Muscle of back (tissue), 11 donors: ENCODE measurements around the gene PHOX2A. TPM values are rescaled to one million over a fixed set of nuclear protein-coding genes. Genes with fewer than 3 reads are reported as not detected.

Source experiments
- DNase-seq, 3 donors: peaks; one replicate each; pipeline versions ENCODE4 v3.0.0 to v3.0.0-alpha.2; 2013
- polyA plus RNA-seq, 10 donors: library from polyadenylated mRNA; unstranded; fragments of 120-200 nt; gene quantifications; one replicate each; pipeline ENCODE4 v1.2.1, GENCODE V29; 2013; ENCODE audit not compliant: insufficient read length in 10 of 10

The PHOX2A gene
- polyA plus RNA-seq, 10 donors = not detected

DNA sequence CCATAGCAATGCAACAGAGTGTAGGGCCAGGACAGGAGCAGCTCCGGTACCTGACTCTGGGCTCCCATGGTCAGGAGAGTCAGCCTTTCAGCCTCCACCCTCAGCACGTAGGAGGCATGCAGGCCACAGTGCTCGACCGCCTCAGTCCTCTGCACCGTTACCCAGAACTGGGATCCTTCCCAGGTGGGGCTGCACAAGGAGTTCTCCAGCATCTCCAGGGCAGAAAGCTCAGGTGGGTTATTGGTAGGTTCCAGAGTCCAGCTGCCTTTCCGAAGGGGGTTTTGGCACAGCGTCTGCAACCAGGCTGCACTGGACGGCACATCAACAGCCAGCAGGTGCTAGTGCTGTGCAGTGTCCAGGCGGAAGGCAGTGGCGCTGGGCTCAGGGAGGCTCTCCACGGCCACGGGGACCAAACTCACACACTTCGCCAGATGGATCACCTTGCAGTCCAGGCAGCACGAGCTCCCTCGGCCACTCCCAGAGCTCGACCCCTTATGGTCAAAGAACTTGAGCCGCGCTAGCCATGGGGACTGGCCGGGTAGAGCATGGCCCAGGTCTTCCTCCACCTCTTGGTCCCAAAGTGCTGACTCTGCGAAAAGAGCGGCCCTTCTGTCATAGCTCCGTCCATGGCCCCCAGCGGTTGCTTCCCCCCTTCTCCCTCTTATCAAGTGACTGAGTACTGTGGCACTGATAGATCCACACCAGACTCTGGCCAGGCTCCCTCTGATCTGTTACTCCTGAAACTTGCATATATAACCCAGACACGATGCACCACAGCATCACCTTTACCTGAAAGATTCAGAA, 6.9 kb upstream of the PHOX2A start:
- no peak for DNase-seq

DNA sequence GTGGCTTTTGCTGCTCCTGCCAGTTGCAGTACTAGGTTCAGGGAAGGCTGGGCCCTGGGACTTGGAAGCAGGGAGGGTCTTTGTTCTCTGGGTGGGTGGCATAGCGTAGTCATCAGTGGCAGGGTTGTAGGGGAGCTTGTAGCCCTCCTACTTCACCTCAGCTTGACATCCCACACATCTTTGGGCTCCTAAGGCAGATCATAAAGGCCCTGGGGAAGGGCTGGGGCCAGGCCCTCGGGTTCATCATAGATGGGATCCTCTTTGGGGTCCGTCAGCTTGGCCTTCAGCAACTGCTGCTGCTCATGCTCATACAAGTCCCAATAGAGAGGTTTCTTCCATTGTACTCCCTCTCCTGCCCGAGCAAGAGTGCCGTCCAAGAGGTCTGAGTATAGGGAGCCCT, 6.0 kb upstream of the PHOX2A start:
- DNase-seq = no peak

DNA sequence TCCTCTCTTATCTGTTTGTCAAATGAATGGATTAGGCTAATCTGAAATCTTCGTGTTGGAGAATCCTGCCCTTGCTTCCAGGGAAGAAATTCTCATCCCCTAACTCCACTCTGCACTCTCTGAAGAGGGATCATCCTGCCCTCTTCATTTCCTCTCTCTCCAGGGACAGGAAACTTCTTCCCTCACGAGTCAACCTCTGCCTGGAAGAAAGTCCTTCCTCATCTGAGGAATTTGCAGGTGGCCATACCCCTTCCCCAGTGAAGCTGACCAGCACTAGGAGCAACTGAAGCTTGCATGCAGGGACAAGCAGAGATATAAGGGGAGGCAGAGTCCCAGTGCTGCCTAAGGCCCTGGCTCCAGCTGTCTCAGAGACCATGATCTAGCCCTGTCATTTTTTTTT, 3.6 kb upstream of the PHOX2A start:
- DNase-seq = no peak

DNA sequence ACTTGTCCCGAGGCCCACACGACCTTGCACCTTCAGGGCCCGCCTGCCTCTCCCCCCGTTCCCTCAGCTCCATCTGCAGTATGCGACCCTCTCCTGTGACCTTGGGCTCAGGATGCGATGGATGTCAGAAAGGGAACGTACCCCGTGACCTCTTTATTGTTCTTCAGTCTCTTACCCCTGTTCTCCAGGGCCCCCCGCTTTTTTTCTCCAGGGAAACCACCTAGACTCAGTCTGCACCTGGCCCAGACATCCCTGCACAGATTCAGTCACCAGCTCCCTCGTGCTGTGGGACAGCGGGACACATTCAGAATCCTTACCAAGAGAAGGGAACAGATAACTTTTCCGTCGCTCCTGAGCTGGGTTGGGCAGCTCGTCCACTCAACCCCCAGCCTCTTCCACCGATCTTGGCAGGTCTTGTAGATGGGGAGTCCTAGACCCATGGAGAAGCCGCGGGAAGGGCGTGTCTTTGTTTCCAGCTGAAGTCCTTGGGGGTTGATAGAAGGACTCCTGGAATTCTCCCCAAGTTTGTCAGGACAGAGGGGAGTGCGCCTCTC, 1.4 kb upstream of the PHOX2A start:
- no peak for DNase-seq

DNA sequence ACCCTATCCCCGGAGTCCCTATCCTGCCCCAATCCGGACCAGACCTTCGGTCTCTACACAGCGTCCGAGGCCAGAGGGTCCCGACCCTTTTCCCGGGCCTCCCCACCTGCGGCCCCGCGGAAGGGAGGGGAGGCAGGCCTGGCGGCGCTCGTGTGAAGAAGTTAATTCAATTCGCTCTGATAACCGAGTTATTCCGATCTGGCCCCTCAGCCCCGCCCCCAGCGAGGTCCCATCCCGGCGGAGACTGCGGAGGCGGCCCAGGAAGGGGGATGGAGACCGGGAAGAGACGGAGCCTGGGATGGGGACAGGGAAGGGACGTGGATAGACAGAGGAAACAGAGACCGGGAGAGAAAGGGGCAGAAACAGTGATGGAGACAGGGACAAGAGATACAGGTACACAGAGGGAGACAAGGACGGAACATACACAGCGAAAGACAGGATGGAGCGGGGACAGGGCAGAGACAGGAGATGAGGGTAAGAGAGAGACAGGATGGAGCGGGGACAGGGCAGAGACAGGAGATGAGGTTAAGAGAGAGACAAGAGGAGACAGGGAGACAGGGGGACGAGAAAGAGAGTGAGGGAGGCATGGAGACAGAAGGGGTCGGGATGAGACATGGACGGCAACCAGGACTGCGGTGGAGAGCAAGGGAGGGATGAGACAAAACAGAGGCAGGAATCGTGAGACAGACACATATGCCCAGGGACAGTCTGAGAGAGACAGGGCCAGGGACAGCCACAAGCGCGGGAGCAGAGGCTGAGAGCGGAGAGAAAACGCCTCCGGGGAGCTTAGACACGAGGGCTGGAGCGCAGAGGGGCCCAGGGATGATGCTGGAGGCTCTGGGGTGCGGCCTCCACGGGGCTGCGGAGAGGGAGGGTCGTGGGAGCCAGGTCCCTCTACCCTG, 636 bp upstream of the PHOX2A start:
- peak in 1 of 3 donors; percentile 35 for DNase-seq

DNA sequence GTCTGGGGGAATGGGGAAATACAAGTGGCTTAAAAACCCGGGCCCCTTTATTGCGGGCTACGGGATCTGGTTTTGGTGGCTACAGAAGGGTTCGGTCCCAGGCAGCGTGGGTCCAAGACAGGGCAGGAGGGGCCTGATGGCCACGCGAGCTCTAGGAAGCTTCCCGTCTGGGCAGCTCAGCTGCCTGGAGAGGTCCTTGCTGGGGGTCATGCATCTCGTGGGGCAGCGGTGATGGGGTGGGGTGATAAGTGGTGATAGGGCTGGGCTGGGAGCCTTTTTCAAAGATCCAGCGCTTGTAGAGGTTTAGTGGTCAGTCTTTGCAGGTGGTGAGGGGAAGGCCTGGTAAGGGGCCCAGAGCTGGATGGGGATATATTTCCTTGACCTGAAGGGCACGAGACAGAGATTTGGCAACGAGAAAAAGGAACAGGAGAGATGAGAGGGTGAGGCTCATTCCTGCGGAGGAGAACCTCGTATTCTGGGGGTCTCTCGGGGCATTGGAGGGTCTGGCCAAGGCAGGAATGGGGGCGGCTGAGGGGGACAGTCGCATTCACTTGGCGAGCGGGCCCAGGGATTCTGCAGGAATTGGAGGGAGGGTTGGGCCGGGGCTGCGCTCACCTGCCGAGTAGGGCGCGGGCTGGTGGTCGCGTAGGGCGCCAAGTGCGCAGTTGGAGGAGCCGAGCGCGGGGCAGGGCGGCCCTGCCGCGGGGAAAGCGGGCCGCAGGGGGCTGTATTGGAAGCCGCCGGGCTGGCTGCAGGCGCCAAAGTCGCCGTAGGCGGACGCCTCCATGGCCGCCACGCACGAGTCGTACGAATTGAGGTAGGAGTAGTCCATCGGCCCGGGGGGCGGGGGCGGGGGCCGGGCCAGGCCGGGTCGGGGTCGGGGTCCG, 560 bp downstream of the PHOX2A start:
- no peak for DNase-seq

DNA sequence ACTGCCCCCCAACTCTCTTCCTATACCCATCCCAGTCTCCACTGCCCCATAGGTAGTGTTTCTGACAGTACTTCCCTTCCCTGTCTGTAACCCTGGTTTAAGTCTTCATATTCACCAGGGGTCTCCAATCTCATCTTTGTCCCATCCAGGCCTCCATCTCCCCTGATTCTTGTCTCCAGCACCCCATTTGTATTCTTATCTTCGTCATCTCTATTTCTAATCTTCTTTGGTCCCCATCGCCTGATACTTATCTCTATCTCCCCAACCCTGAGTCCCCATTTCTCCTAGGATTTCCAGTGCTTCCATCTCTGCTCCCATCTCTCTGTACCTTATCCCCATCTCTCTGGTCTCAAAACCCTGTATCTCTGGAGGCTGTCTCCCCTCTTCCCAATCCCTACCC, 1.8 kb downstream of the PHOX2A start:
- DNase-seq = no peak

DNA sequence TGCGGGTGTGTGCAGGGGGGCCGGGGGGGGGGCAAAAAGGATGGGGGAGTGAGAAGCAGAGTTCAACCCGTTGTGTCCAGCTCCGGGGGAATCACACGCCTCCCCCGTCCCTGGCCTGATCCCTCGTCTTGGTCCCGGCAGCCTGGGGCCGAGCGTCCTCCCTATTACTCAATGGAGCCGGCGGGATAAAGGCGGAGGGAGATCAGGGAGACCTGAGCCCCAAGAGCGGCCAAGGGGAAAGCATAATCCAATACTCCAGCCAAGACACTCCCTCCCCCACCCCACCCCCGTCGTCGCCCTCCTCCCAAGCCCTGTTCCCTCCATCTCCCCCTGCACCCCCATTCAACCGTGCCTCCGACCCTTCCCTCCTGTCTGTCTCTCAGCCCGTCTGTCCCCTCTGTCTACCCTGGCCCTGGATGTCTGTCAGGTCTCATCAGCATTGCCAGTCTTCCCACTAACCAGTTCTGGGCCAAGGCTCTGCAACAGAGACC, 2.6 kb downstream of the PHOX2A start:
- no peak for DNase-seq

DNA sequence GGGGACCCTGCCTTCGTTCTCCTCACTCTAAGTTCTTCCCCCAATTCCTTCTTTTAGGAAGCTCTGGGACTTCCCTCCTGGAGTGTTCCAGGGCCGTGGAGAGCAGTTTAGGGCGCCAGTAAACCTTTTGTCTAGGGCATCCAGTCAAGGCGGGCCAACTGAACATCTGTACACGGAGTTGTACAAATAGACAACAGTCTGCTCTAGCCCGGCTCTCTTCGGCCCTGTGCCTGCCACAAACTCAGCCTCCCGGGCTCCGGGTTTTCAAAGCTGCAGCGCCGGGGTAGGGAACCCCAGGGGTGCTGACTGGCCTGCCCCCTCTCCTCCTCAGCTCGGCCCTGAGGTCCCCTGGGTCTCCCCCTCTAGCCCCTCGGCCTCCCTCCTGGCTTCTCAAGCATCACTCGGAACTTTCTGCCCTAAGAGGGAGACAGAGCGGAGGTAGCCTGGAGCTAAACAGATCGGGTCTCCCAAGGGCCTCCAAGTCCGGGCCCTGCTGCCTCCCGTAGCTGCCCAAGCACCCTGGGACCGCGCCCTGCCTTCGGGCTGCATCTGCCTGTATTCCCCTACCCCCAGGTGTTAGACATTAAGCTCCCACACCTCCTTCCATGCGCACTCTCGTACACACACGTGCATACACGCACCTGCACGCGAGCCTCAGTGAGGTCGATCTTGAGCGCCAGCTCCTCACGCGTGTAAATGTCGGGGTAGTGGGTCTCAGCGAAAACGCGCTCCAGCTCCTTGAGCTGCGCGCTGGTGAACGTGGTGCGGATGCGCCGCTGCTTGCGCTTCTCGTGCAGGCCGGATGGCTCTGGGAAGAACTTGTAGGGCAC, 3.3 kb downstream of the PHOX2A start:
- peak in 1 of 3 donors; percentile 62 for DNase-seq

DNA sequence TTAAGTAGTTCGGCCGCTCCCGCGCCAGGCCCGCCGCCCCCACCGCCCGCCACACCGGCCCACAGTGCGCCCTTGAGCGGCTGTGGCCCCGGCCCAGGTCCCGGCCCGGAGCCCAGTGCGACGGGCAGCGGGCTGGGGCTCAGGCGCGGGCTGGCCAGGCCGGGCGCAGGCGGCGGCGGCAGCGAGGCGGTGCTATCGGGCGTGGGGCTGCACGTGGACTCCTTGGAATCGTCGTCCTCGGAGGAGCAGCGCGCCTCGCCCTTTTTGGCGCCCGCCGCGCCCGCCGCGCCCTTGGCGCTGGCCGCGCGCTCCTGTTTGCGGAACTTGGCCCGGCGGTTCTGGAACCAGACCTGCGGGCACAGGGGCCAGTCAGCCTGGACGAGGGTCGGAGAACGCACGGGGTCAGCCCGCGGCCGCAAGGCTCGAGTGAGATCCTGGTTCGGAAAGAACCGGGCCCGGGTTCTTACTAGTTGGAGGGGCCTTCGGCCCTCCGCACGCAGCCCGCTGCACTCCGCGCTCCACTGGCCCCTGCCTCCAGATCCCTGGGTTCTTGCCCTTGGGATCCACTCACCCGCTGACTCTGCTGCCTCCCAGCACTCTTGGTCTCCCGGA, 4.0 kb downstream of the PHOX2A start:
- peak in 2 of 3 donors; percentile 55 to 73 for DNase-seq

DNA sequence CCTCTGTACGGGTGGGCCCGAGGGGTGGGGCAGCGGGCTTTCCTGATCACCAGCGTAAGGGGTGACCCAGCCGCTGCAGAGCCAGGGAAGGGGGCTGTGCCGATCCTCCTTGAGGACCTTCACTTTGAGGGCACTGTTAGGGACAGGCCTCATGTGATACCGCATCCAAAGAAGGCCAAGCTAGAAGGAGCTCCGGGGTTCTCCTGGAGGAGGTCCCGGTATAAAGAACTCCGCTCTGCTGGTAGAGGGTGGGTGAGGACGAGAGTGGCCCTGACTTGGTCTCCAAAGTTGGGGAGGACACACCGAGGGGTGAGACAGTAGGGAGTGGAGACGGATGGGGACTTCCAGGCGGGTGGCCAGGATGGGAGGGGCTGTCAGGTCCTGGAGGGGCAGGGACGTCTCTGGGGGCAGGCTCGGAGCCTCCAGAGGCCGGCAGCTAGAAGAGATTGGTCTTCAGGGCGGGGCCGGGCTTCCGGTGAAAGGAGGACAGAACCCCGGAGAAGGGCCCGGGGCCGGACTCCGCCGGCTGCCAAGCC, 4.6 kb downstream of the PHOX2A start:
- peak in 2 of 3 donors; percentile 28 to 61 for DNase-seq

DNA sequence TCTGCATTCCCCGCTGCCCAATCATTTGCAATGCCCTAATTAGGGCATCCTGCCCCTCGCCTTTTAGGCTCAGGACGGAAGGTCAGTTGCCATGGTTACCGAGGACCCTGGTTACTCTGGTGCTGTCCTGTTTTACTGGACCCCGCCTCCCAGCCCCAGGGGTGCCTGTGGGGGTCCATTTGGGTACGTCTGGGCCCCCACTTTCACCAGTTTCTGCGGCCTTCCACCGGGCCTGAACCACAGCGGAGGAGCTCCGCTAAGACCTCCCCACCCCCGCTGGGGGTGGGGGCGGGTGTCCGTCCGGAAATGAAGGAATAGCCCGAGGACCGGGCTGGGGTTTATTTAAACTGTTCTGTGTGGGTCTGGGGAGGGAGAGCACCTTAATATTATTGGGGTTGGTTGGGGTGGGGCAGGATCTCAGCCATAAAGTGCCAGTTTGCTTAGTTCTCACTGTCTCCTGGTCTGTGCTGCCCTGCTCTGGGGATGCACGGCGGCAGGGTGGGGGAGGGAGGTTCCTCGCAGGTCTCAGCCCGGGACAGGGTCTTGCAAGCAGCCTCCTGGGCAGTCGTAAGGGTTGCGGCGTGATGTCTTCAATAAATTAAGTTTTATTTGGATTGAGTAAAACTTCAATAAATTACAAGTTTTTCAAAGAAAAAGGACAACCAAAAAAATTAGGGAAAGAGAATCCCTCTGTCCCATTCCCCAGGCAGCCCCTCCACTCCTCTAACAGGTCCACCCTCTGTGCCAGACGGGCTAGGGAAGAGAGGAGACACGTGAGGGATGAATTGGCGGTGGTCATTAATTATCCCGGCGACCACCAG, 5.3 kb downstream of the PHOX2A start:
- no peak for DNase-seq

DNA sequence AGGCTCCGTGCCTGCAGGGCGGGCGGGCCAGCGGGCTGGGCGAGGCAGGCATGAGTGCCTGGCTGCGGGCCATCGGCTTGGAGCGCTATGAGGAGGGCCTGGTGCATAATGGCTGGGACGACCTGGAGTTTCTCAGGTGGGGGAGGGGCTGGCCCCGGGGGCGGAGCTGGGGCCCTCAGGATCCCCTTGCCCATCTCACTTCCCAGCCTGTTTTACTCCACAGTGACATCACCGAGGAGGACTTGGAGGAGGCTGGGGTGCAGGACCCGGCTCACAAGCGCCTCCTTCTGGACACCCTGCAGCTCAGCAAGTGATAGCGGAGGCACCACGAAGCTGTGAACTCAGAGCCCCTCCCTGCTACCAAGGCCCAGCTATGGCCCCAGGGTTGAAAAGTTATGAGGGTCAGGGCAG, 5.9 kb downstream of the PHOX2A start:
- DNase-seq = peak in 2 of 3 donors; percentile 30 to 57

DNA sequence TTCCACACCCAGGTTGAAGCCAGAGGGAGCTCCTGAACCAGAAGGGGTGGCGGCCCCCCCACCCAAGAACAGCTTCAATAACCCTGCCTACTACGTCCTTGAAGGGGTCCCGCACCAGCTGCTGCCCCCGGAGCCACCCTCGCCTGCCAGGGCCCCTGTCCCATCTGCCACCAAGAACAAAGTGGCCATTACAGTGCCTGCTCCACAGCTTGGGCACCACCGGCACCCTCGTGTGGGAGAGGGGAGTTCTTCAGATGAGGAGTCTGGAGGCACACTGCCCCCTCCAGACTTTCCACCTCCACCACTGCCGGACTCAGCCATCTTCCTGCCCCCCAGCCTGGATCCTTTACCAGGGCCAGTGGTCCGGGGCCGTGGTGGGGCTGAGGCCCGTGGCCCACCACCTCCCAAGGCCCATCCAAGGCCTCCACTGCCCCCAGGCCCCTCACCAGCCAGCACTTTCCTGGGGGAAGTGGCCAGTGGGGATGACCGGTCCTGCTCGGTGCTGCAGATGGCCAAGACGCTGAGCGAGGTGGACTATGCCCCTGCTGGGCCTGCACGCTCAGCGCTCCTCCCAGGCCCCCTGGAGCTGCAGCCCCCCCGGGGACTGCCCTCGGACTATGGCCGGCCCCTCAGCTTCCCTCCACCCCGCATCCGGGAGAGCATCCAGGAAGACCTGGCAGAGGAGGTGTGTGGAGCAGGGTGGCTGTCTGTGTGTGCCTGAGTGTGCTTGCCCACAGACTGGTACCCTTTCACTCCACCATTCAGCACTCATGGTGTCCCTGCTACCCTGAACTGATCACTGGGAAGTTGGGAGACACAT, 6.7 kb downstream of the PHOX2A start:
- no peak for DNase-seq

DNA sequence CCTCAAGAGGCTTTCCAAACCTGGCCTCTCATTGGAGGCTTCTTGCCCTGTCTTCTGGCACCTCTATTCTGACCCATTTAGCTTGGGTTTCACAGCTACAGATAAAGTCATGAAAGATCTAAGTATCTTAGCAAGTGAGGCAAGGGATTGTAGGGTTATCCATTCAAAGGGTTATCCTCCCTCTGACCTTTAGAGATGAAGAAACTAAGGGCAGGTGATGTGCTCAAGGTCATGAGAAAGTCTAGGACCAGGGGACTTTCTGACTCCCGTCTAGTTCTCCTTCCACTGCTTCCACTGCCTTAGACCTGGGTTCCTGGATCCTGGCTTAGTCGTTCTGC, 7.2 kb downstream of the PHOX2A start:
- DNase-seq = no peak

DNA sequence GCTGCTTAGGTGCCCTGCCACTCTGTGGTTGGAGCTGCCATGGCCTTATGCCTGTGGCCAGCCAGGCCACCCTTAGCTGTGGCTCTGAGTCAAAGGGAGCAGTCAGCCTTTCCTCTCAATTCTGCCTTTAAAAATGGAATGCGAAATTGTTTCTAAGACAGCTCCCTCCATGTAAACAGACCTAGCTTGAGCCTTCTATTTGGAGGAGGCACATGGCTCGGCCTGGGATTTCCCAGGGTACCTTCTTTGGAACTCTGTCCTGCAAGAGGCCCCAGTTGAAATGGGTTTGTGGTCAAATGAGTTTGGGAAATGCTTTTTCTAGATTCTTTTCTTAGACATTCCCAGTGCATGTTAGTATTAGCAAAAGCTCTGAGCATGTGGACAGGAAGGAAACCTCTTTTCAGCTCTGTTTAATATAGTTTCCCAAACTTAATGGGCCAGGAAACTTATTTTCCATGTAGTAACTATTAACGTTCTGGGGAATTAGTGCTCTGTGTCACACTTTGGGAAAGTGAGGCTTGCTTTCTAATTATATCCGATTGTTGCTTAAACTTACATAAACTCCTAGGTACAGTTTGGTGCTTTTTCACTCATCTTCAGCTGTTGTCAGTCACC, 7.8 kb downstream of the PHOX2A start:
- DNase-seq = no peak

DNA sequence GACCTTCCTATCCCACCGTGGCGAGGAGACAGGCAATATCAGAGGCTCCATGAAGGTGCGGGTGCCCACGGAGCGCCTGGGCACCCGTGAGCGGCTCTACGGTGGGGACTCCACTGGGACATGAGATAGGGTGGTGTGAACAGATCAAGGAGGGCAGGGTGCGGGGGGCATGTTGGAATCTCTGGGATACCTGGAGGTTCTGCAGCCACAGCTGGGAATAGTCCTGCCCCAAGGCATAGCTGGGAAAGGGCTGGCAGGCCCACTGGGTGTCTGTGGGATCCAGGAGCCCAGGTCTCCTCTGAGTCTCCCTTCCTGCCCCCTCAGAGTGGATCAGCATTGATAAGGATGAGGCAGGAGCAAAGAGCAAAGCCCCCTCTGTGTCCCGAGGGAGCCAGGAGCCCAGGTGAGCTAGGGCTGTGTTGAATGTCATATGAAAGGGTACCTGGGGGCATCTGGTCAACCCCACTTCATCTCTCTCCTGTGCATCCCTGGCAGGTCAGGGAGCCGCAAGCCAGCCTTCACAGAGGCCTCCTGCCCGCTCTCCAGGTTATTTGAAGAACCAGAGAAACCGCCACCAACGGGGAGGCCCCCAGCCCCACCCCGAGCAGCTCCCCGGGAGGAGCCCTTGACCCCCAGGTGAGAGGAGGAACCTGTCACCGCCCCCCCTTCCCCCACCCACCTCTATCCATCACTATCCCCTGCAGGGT, 8.5 kb downstream of the PHOX2A start:
- no peak for DNase-seq
